GM12873 (cell line): ENCODE data around the gene RAB7B.

ENCODE experiments used
- CTCF ChIP-seq: IDR thresholded peaks from 2 replicates; pipeline ENCODE4 v1.5.1; 2012; ENCODE audit warnings: low read depth, mild to moderate bottlenecking, moderate library complexity, low read length, control low read depth; ENCODE audit not compliant: insufficient read depth; ENCODE audit errors: missing control alignments

RAB7B gene

GRCh38 chr1:205927247-205927646 is 75.9 kb downstream of the RAB7B start:
- TF ChIP-seq CTCF = no peak
